Activated CD8-positive, alpha-beta T cell treated with anti-CD3 and anti-CD28 coated beads for 36 hours (primary cell): Measurements from ENCODE around the gene RHBDD1. TPM values are rescaled to one million over a fixed set of nuclear protein-coding genes. Genes with fewer than 3 reads are reported as not detected.

Experiments
- ATAC-seq: fragments of 200-7000 bp; cut with Tn5 transposase; one replicate; pipeline ENCODE4 v1.10.0; 2021; ENCODE audit warnings: mild to moderate bottlenecking, moderate library complexity
- CTCF ChIA-PET: fragments of 350-600 bp; sonication (Branson Sonifier 250); formaldehyde crosslinking; loops from one replicate; lab custom pipeline; 2021; ENCODE audit warnings: antibody characterized with exemption; lab: Charles Lee
- POLR2A ChIA-PET: fragments of 350-600 bp; sonication (Branson Sonifier 250); formaldehyde crosslinking; loops from one replicate; lab custom pipeline; 2021; ENCODE audit warnings: antibody characterized with exemption; lab: Charles Lee
- DNase-seq: peaks from one replicate; pipeline ENCODE4 v3.0.0-alpha.2; 2020
- H3K27ac Mint-ChIP-seq: one replicate; pipeline ENCODE4 v1.8.0; 2021; ENCODE audit warnings: mild to moderate bottlenecking, mixed read lengths
- H3K27me3 Mint-ChIP-seq: one replicate; pipeline ENCODE4 v1.8.0; 2021; ENCODE audit warnings: mixed read lengths
- H3K36me3 Mint-ChIP-seq: one replicate; pipeline ENCODE4 v1.8.0; 2021; ENCODE audit warnings: low read depth, mixed read lengths
- H3K4me1 Mint-ChIP-seq: one replicate; pipeline ENCODE4 v1.8.0; 2021; ENCODE audit warnings: low read depth, mixed read lengths
- H3K4me3 Mint-ChIP-seq: one replicate; pipeline ENCODE4 v1.8.0; 2021; ENCODE audit warnings: mild to moderate bottlenecking, moderate library complexity, mixed read lengths
- H3K9me3 Mint-ChIP-seq: one replicate; pipeline ENCODE4 v1.8.0; 2021; ENCODE audit warnings: mixed read lengths
- CTCF ChIP-seq: fragments of 200-600 bp; IDR thresholded peaks from one replicate; pipeline ENCODE4 v1.8.0; 2022; ENCODE audit warnings: antibody characterized with exemption, mild to moderate bottlenecking
- intact Hi-C: fragments of 100-400 bp; cut with micrococcal nuclease; formaldehyde crosslinking; loops from one replicate; pipeline ENCODE4 v1.10.0; 2022
- total RNA-seq, 2 experiments: library from RNA; stranded (reverse); gene quantifications; one replicate each; pipeline ENCODE4 v1.2.3, GENCODE V29; 2021

RHBDD1 gene
- total RNA-seq, 2 experiments from 2014 or later: 34.3 to 35.9 TPM

DNA sequence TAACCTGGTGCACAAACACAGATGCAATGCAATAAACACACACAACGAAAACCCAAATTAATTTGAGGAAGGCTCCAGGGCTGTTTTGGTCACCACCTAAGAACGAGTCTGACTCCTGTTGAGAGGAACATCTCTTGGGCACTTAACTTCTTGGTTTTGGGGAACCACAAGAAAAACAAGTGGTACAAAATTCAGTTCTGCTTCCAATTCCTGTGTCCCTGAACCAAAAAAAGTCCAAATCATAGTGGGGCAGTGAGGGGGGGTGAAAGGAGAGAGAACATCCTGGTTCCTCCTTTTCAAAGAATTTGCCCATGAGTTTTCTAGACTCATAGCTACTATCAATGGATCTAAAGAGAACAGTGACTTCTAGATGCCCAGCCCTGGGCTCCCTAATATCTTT, 184.6 kb downstream of the RHBDD1 start:
- ATAC-seq (no peak), DNase-seq (no peak)
- H3K27me3 Mint-ChIP-seq: peaks cover 5% of the 10 kb centered on the region
- H3K4me1 Mint-ChIP-seq: no peaks in the 10 kb centered on the region
- H3K4me3 Mint-ChIP-seq: no peak overlapping the region
- H3K36me3 Mint-ChIP-seq: no peaks in the 10 kb centered on the region
- intact Hi-C loops: no loop called here
- ChIA-PET POLR2A (no interaction called here), CTCF (no interaction called here)
- no peak for TF ChIP-seq CTCF
- no peak overlapping the region for H3K27ac Mint-ChIP-seq
- H3K9me3 Mint-ChIP-seq: no peaks in the 10 kb centered on the region

- Mint-ChIP-seq H3K4me3 (no peak overlapping the region), H3K27me3 (peaks cover 3% of the 10 kb centered on the region), H3K36me3 (no peaks in the 10 kb centered on the region), H3K4me1 (no peaks in the 10 kb centered on the region), H3K27ac (no peak overlapping the region), H3K9me3 (no peaks in the 10 kb centered on the region)
- intact Hi-C loops: no loop called here
- CTCF ChIA-PET: no interaction called here
- no peak for DNase-seq
- POLR2A ChIA-PET: no interaction called here
- no peak for ATAC-seq
- TF ChIP-seq CTCF: no peak
Measured at GRCh38 chr2:227022608-227023007, 186.8 kb downstream of the RHBDD1 start.

DNA sequence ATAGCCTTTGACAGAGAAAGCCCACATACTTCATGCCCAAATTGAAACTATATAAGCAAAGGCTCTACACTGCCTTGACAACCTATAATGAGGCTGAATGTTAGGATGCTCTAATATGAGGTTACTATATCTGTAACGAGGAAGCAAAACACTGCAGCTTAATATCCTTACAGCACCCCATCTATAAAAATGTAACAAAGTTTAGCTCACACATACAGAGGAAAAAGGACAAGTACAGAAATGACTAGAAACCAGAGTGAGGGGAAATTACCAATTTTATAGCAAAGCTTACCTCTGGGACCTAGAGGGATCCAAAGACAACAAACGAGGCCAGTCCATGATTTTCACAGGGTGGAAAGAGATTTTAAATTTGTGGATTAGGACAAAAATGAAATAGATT, 189.7 kb downstream of the RHBDD1 start:
- ATAC-seq (no peak), DNase-seq (no peak)
- H3K9me3 Mint-ChIP-seq: no peaks in the 10 kb centered on the region
- no peak for TF ChIP-seq CTCF
- H3K36me3 Mint-ChIP-seq: no peaks in the 10 kb centered on the region
- ChIA-PET POLR2A (no interaction called here), CTCF (no interaction called here)
- intact Hi-C loops: no loop called here
- H3K4me3 Mint-ChIP-seq: no peak overlapping the region
- peaks cover 9% of the 10 kb centered on the region for H3K27me3 Mint-ChIP-seq
- no peak overlapping the region for H3K27ac Mint-ChIP-seq
- no peaks in the 10 kb centered on the region for H3K4me1 Mint-ChIP-seq

DNA sequence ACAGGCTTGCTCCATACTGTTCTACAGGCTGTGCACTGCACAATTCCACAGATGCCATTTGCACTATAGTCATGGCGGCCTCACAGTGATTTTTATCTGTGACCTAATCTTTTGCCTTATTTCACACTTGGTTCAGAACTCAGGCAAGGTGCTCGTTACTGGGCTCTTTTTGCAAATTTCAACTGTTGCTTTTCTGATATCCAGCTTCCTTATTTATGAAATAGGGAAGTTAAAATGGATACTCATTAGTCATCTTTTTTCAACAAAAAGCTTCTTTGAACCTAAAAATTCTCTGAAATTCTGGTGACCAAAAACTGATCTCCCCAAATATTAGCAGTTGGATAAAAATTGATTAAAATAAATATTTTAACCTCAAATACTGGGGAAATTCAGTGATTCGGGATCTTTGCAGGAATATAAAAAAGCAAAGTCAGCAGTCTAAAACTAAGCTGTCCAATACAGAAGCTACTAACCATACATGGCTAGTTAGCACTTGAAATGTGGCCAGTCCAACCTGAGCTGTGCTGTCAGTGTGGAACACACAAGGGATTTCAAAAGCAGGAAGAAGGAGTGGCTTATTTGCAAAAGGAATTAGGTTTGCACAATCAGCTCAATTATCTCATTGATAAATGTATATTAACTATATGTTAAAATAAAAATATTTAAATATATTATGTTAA, 193.7 kb downstream of the RHBDD1 start:
- CTCF ChIA-PET: no interaction called here

More for the DNA sequence above, 193.7 kb downstream of the RHBDD1 start:
- intact Hi-C loops: no loop called here
- no peak overlapping the region for H3K27ac Mint-ChIP-seq
- no peaks in the 10 kb centered on the region for H3K9me3 Mint-ChIP-seq
- H3K4me1 Mint-ChIP-seq: no peaks in the 10 kb centered on the region
- H3K4me3 Mint-ChIP-seq: no peak overlapping the region
- ATAC-seq: no peak
- no peak for DNase-seq
- POLR2A ChIA-PET: no interaction called here
- TF ChIP-seq CTCF: no peak
- H3K36me3 Mint-ChIP-seq: no peaks in the 10 kb centered on the region
- H3K27me3 Mint-ChIP-seq: peaks cover 7% of the 10 kb centered on the region
